Osteocyte (in vitro differentiated cells): ENCODE measurements around the gene TLR10. TPM values are rescaled to one million over a fixed set of nuclear protein-coding genes. Genes with fewer than 3 reads are reported as not detected.

Experiments used
- DNase-seq: peaks from one replicate; pipeline ENCODE4 v3.0.0; 2021; ENCODE audit warnings: mixed read lengths; ENCODE audit not compliant: unreplicated experiment; ENCODE audit errors: extremely low spot score
- H3K27ac Mint-ChIP-seq: one replicate; pipeline ENCODE4 v1.8.0; 2021; ENCODE audit warnings: mild to moderate bottlenecking, mixed read lengths; ENCODE audit not compliant: unreplicated experiment
- H3K27me3 Mint-ChIP-seq: one replicate; pipeline ENCODE4 v1.8.0; 2021; ENCODE audit warnings: mixed read lengths; ENCODE audit not compliant: unreplicated experiment
- H3K36me3 Mint-ChIP-seq: one replicate; pipeline ENCODE4 v1.8.0; 2021; ENCODE audit warnings: mixed read lengths; ENCODE audit not compliant: unreplicated experiment
- H3K4me1 Mint-ChIP-seq: one replicate; pipeline ENCODE4 v1.8.0; 2021; ENCODE audit warnings: mixed read lengths; ENCODE audit not compliant: unreplicated experiment
- H3K4me3 Mint-ChIP-seq: one replicate; pipeline ENCODE4 v1.8.0; 2021; ENCODE audit warnings: mild to moderate bottlenecking, moderate library complexity, mixed read lengths; ENCODE audit not compliant: unreplicated experiment
- H3K9me3 Mint-ChIP-seq: one replicate; pipeline ENCODE4 v1.8.0; 2021; ENCODE audit warnings: mixed read lengths; ENCODE audit not compliant: unreplicated experiment
- CTCF ChIP-seq: fragments of 200-600 bp; sonication (generic); IDR thresholded peaks from 2 replicates; pipeline ENCODE4 v1.5.0; 2021; ENCODE audit warnings: antibody characterized with exemption, mild to moderate bottlenecking, moderate library complexity
- total RNA-seq: library from RNA; stranded (reverse); gene quantifications from 2 replicates; pipeline ENCODE4 v1.2.1, GENCODE V29; 2021

Gene TLR10
- total RNA-seq, 1 donor from 2014 or later = not detected

DNA sequence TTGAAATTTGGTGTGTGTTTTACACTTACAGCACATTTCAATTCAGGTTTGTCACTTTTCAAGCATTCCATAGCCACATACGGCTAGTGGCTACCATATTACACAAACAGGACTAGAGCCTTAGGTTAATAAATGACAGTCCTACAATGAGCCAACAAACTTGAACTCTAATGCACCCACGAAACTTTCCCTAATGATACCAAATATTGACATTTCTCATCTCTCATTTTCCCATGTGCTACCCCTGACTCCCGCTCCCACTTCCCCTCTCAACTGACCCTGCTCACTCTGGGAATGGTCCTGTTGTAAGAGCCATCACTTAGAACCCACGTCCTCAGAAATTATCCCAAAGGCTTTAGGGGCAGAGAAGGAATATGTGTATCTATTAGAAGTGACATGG is 4.9 kb upstream of the TLR10 start:
- Mint-ChIP-seq H3K27me3 (no peaks in the 10 kb centered on the region), H3K9me3 (peaks cover 8% of the 10 kb centered on the region), H3K27ac (no peak overlapping the region), H3K4me3 (no peak overlapping the region), H3K36me3 (no peaks in the 10 kb centered on the region), H3K4me1 (peaks cover 1% of the 10 kb centered on the region)
- no peak for TF ChIP-seq CTCF
- DNase-seq = no peak

GRCh38 chr4:38785901-38786402 is 3.2 kb upstream of the TLR10 start:
- TF ChIP-seq CTCF = no peak
- H3K4me3 Mint-ChIP-seq = no peak overlapping the region
- H3K36me3 Mint-ChIP-seq = no peaks in the 10 kb centered on the region
- H3K27me3 Mint-ChIP-seq = peaks cover 2% of the 10 kb centered on the region
- H3K9me3 Mint-ChIP-seq = peaks cover 8% of the 10 kb centered on the region
- no peak for DNase-seq
- H3K4me1 Mint-ChIP-seq = peaks cover 2% of the 10 kb centered on the region
- H3K27ac Mint-ChIP-seq = no peak overlapping the region

- H3K9me3 Mint-ChIP-seq = peaks cover 6% of the 10 kb centered on the region
Measured at GRCh38 chr4:38785041-38785790, 2.4 kb upstream of the TLR10 start.

DNA sequence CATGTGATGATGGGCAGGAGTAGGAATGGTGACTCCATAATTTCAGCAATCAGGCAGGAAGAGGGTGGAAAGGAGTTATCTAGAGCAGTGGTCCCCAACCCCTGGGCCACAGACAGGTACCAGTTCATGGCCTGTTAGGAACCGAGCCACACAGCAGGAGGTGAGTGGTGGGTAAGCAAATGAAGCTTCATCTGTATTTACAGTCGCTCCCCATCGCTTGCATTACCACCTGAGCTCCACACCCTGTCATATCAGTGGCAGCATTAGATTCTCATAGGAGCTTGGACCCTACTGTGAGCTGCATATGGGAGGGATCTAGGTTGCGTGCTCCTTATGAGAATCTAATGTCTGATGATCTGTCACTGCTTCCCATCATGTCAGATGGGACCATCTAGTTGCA is 1.4 kb upstream of the TLR10 start:
- Mint-ChIP-seq H3K27me3 (peaks cover 2% of the 10 kb centered on the region), H3K4me1 (peaks cover 2% of the 10 kb centered on the region), H3K4me3 (no peak overlapping the region), H3K36me3 (no peaks in the 10 kb centered on the region), H3K9me3 (no peaks in the 10 kb centered on the region), H3K27ac (no peak overlapping the region)
- DNase-seq = no peak
- no peak for TF ChIP-seq CTCF

More at GRCh38 chr4:38785041-38785790, 2.4 kb upstream of the TLR10 start:
- Mint-ChIP-seq H3K36me3 (no peaks in the 10 kb centered on the region), H3K27ac (no peak overlapping the region), H3K4me3 (no peak overlapping the region), H3K27me3 (peaks cover 2% of the 10 kb centered on the region), H3K4me1 (peaks cover 2% of the 10 kb centered on the region)
- DNase-seq = no peak
- TF ChIP-seq CTCF = no peak

- Mint-ChIP-seq H3K4me3 (no peak overlapping the region), H3K27me3 (peaks cover 2% of the 10 kb centered on the region), H3K36me3 (no peaks in the 10 kb centered on the region), H3K9me3 (no peaks in the 10 kb centered on the region), H3K4me1 (peaks cover 2% of the 10 kb centered on the region), H3K27ac (no peak overlapping the region)
- no peak for TF ChIP-seq CTCF
- no peak for DNase-seq
Measured at GRCh38 chr4:38783109-38783460, 295 bp upstream of the TLR10 start.
